SU-DHL-6 (cell line): ENCODE measurements around the gene ACOT11.

Experiments used
- CTCF ChIP-seq: fragments of 200-600 bp; sonication (generic); IDR thresholded peaks from one replicate; pipeline ENCODE4 v1.5.1; 2017; ENCODE audit warnings: antibody characterized with exemption, mild to moderate bottlenecking, low read length, moderate library complexity; ENCODE audit not compliant: insufficient read depth, poor library complexity, severe bottlenecking
- EZH2phosphoT487 ChIP-seq: fragments of 200-600 bp; sonication (generic), shearing (Covaris generic); conservative IDR thresholded peaks from 2 replicates; pipeline ENCODE4 v1.6.1; 2018; ENCODE audit warnings: mild to moderate bottlenecking, antibody characterized with exemption, low read length, moderate library complexity, mixed read lengths

- TF ChIP-seq CTCF: no peak
- no peak for TF ChIP-seq EZH2phosphoT487
Observed at GRCh38 chr1:54574158-54574778, 26.2 kb downstream of the ACOT11 start.
